ENCODE results near the gene BORCS6.

DNA sequence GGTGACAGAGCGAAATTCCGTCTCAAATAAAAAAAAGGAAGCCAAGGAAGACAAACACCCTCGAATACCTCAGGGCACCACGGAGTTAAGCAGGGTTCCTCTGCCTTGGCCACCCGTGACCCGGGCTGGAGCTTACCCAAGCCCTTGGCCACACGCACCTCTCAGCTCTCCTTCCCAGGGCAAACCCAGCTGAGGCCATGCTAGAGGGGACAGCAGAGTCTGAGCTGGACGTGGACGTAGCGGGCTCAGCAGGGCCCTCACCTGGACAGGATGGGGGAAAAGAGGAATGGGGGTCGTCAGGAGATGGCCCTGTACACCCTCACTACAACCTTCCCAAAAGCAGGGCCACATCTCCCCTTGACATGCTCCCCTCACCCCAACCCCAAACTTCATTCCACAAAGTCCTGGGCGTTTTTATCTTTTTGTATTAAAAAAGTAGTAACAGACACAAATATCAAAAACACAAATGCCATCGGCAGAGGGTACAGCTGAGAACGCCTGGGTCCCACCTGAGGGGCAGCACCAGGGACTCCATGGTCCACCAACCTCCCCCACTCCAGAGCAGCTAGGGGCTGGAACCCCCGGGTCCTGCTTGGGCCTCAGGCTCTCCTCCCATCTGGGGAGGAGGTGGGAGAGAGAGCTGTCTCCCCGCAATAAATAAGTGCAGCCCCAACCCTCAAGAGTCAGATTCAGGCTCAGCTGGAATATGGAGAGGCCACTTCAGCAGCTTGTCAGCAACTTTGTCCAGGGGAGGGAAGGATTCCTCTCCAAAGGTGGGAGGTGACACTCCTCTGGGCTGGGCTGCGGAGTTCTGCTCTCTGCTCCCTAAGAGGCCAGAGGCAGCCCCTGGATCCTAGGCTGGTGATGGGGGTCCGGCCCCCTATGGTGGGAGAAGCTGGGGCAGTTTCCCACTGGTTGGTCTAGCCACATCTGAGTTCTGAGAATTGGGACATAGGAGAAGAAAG is 49.6 kb downstream of the BORCS6 start:
- TF ChIP-seq POLR2A (IDR thresholded peaks at IDR 0.05; ENCODE audit: low read depth, low read length) (no peak), TAF1 (IDR thresholded peaks at IDR 0.05; ENCODE audit: low read depth, low read length) (no peak), POLR2AphosphoS5 (IDR thresholded peaks at IDR 0.05; ENCODE audit: low read depth, low read length) (no peak)
